ENCODE data around the gene TFAP2C. TPM values are rescaled to one million over a fixed set of nuclear protein-coding genes. Genes with fewer than 3 reads are reported as not detected.

Gene TFAP2C
- total RNA-seq, 1 donor from 2014 or later = 0.19 TPM

DNA sequence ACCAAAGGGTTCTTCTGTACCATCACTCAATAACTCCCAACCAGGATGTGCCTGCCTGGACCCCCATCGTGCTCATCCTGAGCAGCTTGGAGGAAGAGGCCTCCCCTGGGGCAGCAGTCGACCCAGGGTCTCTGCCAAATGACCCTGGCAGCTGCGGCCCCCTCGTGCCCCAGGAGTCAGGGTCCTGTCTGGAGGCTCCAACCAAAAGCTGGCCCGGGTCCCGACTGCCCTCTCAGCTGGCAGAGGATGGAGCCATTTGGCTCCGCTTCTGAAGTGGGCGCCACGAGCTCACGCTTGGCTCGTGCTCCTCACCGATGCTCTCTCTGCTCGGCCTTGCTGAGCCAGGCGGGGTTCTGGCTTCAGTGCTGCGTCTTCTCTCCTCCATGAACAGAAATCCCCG, 56.8 kb downstream of the TFAP2C start:
- no peak overlapping the region for H3K27ac ChIP-seq (replicated peaks)
- DNase-seq = no peak
- intact Hi-C loops (cut with micrococcal nuclease) = no loop called here
- TF ChIP-seq, protein P1, sequence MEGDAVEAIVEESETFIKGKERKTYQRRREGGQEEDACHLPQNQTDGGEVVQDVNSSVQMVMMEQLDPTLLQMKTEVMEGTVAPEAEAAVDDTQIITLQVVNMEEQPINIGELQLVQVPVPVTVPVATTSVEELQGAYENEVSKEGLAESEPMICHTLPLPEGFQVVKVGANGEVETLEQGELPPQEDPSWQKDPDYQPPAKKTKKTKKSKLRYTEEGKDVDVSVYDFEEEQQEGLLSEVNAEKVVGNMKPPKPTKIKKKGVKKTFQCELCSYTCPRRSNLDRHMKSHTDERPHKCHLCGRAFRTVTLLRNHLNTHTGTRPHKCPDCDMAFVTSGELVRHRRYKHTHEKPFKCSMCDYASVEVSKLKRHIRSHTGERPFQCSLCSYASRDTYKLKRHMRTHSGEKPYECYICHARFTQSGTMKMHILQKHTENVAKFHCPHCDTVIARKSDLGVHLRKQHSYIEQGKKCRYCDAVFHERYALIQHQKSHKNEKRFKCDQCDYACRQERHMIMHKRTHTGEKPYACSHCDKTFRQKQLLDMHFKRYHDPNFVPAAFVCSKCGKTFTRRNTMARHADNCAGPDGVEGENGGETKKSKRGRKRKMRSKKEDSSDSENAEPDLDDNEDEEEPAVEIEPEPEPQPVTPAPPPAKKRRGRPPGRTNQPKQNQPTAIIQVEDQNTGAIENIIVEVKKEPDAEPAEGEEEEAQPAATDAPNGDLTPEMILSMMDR (IDR thresholded peaks at IDR 0.05; ENCODE audit: borderline replicate concordance) = no peak
- no peaks in the 10 kb centered on the region for H3K4me1 ChIP-seq
- H3K36me3 ChIP-seq = no peaks in the 10 kb centered on the region
- H3K4me3 ChIP-seq = no peak overlapping the region
- no peaks in the 10 kb centered on the region for H3K9me3 ChIP-seq (replicated peaks)
- peaks cover 94% of the 10 kb centered on the region for H3K27me3 ChIP-seq (ENCODE audit: low read depth)

DNA sequence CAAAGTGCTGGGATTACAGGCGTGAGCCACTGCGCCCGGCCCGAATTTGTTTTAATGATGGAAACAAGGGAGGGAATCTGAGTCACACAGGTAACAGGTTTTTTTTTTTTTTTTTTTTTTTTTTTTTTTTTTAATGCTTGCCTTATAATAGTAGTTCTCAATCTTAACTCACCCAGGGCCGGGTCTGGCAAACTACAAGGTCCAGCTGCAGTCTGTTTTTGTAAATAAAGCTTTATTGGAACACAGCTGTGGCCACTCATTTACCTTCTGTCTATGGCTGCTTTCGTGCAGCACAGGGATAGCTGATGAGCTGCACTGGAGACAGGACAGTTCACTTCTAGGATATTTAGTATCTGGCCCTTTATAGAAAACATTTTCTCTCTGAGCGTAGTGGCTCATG, 58.0 kb downstream of the TFAP2C start:
- Histone ChIP-seq H3K9me3 (replicated peaks) (no peaks in the 10 kb centered on the region), H3K4me3 (no peak overlapping the region), H3K4me1 (no peaks in the 10 kb centered on the region), H3K36me3 (no peaks in the 10 kb centered on the region), H3K27ac (replicated peaks) (no peak overlapping the region), H3K27me3 (ENCODE audit: low read depth) (peaks cover 91% of the 10 kb centered on the region)
- intact Hi-C loops (cut with micrococcal nuclease) = no loop called here
- no peak for DNase-seq
- TF ChIP-seq, protein P1 (IDR thresholded peaks at IDR 0.05; ENCODE audit: borderline replicate concordance) = no peak

DNA sequence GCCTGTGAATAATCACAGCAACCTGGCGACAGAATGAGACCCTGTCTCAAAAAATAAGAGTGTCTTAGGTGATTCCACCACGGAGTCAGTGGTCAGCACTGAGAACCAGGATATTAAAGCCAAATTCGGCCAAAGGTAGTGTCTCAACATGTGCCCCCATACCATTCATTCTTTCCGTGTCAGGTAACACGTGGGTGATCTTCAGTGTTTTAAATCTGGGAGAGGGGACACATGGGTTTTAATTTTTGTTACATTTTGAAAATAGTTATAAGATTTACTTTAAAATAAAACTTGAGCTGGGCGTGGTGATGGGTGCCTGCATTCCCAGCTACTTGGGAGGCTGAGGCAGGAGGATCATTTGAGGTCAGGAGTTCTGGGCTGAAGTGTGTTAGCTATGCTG, 59.0 kb downstream of the TFAP2C start:
- TF ChIP-seq, protein P1 (IDR thresholded peaks at IDR 0.05; ENCODE audit: borderline replicate concordance) = no peak
- Histone ChIP-seq H3K27ac (replicated peaks) (no peak overlapping the region), H3K4me1 (no peaks in the 10 kb centered on the region), H3K4me3 (no peak overlapping the region), H3K36me3 (no peaks in the 10 kb centered on the region), H3K9me3 (replicated peaks) (no peaks in the 10 kb centered on the region), H3K27me3 (ENCODE audit: low read depth) (peaks cover 87% of the 10 kb centered on the region)
- DNase-seq = no peak
- intact Hi-C loops (cut with micrococcal nuclease) = no loop called here

Other genes starting within 250 kb of the TFAP2C start
- gene AURKA, start 237.1 kb upstream of the TFAP2C start, total RNA-seq = 7.8 TPM
- gene CSTF1, start 236.7 kb upstream of the TFAP2C start, total RNA-seq = 16.9 TPM
- 0.47 TPM for gene CASS4, start 217.0 kb upstream of the TFAP2C start, total RNA-seq
- gene RTF2, start 160.7 kb upstream of the TFAP2C start, total RNA-seq = 88.7 TPM
- gene FAM209A, start 104.6 kb upstream of the TFAP2C start, total RNA-seq = not detected
- 0.47 TPM for gene FAM209B, start 96.1 kb upstream of the TFAP2C start, total RNA-seq